GM10266 (cell line): ENCODE results near the gene DNAJA3.

Experiments
- DNase-seq: peaks from one replicate; pipeline ENCODE4 v3.0.0; 2012; ENCODE audit errors: extremely low spot score
- TF ChIP-seq, protein P1 (sequence below): IDR thresholded peaks from 2 replicates; pipeline ENCODE4 v1.5.1; 2012; ENCODE audit warnings: mild to moderate bottlenecking, low read depth; ENCODE audit not compliant: control insufficient read depth, insufficient read depth; ENCODE audit errors: missing control alignments

The DNAJA3 gene

DNA sequence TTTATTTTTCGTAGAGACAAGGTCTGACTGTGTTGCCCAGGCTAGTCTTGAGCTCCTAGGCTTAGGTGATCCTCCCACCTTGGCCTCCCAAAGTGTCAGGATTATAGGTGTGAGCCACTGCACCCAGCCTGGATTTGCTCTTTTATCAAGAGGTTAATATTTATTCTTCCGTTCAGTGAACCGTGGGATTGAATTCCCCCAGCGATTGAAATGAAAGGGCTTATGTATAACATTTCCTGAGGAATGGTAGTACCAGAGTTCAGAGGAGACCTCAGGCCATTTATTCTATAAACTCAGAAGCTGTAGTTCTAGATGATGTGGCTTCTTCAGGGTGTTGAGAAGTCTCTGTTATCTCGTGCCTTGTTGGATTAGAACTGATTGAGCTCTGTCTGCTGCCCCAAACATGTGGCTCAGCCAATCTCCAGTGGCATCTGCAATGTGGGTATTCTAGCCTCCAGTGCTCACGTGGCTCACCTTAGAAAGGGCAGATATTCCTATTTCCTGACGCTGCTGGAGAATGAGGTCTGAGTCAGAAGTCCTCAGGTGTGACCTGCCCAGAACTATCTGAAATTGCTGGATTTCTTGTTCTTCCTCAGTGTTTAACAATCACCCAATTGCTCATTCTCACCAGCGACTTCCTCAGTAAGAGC lies 73.0 kb downstream of the DNAJA3 start:
- TF ChIP-seq, protein P1, sequence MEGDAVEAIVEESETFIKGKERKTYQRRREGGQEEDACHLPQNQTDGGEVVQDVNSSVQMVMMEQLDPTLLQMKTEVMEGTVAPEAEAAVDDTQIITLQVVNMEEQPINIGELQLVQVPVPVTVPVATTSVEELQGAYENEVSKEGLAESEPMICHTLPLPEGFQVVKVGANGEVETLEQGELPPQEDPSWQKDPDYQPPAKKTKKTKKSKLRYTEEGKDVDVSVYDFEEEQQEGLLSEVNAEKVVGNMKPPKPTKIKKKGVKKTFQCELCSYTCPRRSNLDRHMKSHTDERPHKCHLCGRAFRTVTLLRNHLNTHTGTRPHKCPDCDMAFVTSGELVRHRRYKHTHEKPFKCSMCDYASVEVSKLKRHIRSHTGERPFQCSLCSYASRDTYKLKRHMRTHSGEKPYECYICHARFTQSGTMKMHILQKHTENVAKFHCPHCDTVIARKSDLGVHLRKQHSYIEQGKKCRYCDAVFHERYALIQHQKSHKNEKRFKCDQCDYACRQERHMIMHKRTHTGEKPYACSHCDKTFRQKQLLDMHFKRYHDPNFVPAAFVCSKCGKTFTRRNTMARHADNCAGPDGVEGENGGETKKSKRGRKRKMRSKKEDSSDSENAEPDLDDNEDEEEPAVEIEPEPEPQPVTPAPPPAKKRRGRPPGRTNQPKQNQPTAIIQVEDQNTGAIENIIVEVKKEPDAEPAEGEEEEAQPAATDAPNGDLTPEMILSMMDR = no peak
- no peak for DNase-seq

DNA sequence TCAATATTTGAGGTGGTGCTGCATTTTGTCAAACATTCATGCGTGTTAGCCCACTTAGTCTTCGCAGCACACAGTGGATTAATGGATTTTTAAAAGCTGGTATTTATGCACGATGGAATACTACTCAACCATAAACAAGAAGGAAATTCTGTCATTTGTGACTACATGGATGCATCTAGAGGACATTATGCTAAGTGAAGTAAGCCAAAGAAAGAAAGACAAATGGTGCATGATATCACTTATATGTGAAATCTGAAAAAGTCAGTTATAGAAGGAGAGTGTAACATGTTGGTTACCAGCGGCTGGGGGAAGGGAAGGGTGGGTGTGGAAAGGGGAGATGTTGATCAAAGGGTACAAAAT lies 73.5 kb downstream of the DNAJA3 start:
- TF ChIP-seq, protein P1 = no peak

DNA sequence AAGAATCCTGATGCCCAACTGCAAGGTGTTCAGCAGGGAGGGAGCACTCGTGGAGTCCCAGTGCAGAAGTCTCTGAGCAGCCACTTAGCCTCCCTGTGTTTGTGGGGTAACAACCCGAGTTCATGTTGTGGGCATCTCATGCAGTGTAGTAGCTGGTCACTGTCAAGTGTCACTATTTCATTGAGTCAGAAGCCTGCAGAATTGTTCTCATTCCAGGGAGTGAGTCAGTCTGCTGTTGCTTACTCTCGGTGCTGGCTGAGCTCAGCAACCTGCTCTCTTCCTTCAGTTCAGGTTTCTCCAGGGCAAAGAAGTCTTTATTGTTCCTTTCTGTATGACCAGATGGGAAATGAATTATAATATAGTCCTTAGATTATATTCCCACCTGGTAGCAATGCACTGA lies 74.6 kb downstream of the DNAJA3 start:
- no peak for DNase-seq
- TF ChIP-seq, protein P1 = no peak

More for the DNA sequence above, 73.5 kb downstream of the DNAJA3 start:
- no peak for DNase-seq

DNA sequence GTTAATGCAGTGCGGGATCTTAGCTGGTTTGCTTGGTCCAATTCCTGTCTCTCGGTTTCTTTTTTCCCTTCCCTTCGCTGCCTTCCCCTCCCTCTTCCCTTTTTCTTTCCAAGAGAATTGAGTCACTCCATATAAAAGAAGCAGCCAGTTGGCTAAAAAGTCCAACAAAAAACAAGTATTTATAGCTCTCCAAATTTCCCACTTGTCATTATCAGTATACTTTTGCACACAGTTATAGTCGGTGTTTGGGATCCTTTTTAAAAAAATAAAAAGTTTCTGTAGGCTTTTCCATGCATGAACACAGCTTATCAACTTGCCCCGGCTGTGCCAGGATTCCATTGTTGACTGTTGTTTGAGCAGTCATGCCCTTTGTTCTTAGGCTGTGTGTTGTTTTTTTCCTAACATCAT lies 75.4 kb downstream of the DNAJA3 start:
- no peak for DNase-seq
- TF ChIP-seq, protein P1 = no peak

DNA sequence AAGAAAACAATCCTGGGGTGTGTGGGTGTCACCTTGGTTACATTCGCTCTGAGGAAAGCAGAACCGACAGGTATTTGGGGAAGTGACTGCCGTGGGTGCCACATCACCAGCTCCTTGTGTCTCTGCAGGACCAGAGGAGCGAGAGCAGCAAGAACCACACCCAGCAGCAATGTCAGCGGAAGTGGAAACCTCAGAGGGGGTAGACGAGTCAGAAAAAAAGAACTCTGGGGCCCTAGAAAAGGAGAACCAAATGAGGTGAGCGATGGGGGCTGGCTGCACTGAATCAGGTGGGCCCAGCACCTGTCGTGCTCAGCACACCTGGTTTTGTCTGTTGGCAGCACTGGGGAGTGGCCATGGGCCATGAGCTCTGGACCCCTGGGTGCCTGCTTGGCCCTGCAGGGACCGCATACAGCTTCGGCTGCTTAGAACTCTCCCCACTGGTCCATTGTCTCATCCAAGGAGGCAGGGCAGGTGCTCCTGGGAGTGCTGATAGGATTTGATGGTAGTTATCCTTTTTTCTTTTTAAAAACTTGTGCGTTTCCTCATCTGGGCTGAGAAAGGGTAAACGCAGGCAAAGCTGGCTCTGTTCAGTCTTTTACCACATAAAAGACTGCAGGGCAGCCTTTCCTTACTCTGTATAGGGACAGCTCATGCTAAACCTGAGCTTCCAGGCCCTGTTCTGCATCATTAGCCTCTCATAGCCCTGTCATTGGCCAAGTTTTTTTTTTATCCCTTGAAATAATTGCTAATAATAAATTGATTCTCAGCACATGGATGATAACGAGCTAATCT lies 79.9 kb downstream of the DNAJA3 start:
- DNase-seq = peak; percentile 65
- TF ChIP-seq, protein P1 = no peak
